Measurements from ENCODE around the gene GPBAR1. TPM values are rescaled to one million over a fixed set of nuclear protein-coding genes. Genes with fewer than 3 reads are reported as not detected.
A peak's percentile ranks its signal among the peaks of the same experiment; 100 is the strongest.
"Not testable (repeated sequence)": the region's sequence is repeated elsewhere in the genome, so short reads cannot be mapped to it uniquely, and the experiment has no call there.

The GPBAR1 gene
- total RNA-seq, 1 experiment from 2014 or later: not detected

- in situ Hi-C loops (cut with HindIII; ENCODE audit: low sequenced_read_pairs): no loop called here
- no peak for DNase-seq (ENCODE audit: low spot score)
These were observed 35.4 kb downstream of the GPBAR1 start for GRCh38 chr2:218296200-218296599.

- no peak for DNase-seq (ENCODE audit: low spot score)
- in situ Hi-C loops (cut with HindIII; ENCODE audit: low sequenced_read_pairs): no loop called here
These were observed 36.0 kb downstream of the GPBAR1 start for GRCh38 chr2:218296847-218297246.

GRCh38 chr2:218298314-218298875 lies 37.6 kb downstream of the GPBAR1 start:
- DNase-seq (ENCODE audit: low spot score): no peak
- in situ Hi-C loops (cut with HindIII; ENCODE audit: low sequenced_read_pairs): no loop called here

- no peak for DNase-seq (ENCODE audit: low spot score)
- in situ Hi-C loops (cut with HindIII; ENCODE audit: low sequenced_read_pairs): no loop called here
These were observed 39.3 kb downstream of the GPBAR1 start for GRCh38 chr2:218300141-218300540.

- in situ Hi-C loops (cut with HindIII; ENCODE audit: low sequenced_read_pairs): no loop called here
- peak; percentile 85 for DNase-seq (ENCODE audit: low spot score)
These were observed 40.5 kb downstream of the GPBAR1 start for GRCh38 chr2:218301176-218301819.

- no peak for DNase-seq (ENCODE audit: low spot score)
- in situ Hi-C loops (cut with HindIII; ENCODE audit: low sequenced_read_pairs): no loop called here
These were observed 44.6 kb downstream of the GPBAR1 start for GRCh38 chr2:218305383-218305782.

- no peak for DNase-seq (ENCODE audit: low spot score)
- in situ Hi-C loops (cut with HindIII; ENCODE audit: low sequenced_read_pairs): no loop called here
These were observed 45.5 kb downstream of the GPBAR1 start for GRCh38 chr2:218306184-218306920.

GRCh38 chr2:218307415-218308090 lies 46.7 kb downstream of the GPBAR1 start:
- in situ Hi-C loops (cut with HindIII; ENCODE audit: low sequenced_read_pairs): no loop called here
- DNase-seq (ENCODE audit: low spot score): no peak

- in situ Hi-C loops (cut with HindIII; ENCODE audit: low sequenced_read_pairs): no loop called here
- DNase-seq (ENCODE audit: low spot score): no peak
These were observed 50.2 kb downstream of the GPBAR1 start for GRCh38 chr2:218310853-218311540.

GRCh38 chr2:218311541-218312266 lies 50.9 kb downstream of the GPBAR1 start:
- in situ Hi-C loops (cut with HindIII; ENCODE audit: low sequenced_read_pairs); DNase-seq (ENCODE audit: low spot score): not testable (repeated sequence)

GRCh38 chr2:218312267-218312756 lies 51.5 kb downstream of the GPBAR1 start:
- no peak for DNase-seq (ENCODE audit: low spot score)

GRCh38 chr2:218313356-218313755 lies 52.5 kb downstream of the GPBAR1 start:
- in situ Hi-C loops (cut with HindIII; ENCODE audit: low sequenced_read_pairs): no loop called here
- no peak for DNase-seq (ENCODE audit: low spot score)

More at GRCh38 chr2:218312267-218312756, 51.5 kb downstream of the GPBAR1 start:
- in situ Hi-C loops (cut with HindIII; ENCODE audit: low sequenced_read_pairs): no loop called here

Other genes starting within 250 kb of the GPBAR1 start
- not detected in 2 replicates for gene RUFY4, start 191.8 kb upstream of the GPBAR1 start, total RNA-seq (2014; rRNA removed; shearing (Covaris generic))
- not detected in 2 replicates for gene CXCR2, start 135.0 kb upstream of the GPBAR1 start, total RNA-seq (2014; rRNA removed; shearing (Covaris generic))
- gene CXCR1, start 94.1 kb upstream of the GPBAR1 start, total RNA-seq (2014; rRNA removed; shearing (Covaris generic)): not detected in 2 replicates
- gene ARPC2, start 43.8 kb upstream of the GPBAR1 start, total RNA-seq (2014; rRNA removed; shearing (Covaris generic)): 263 and 286 TPM in 2 replicates
- gene AAMP, start 9.1 kb downstream of the GPBAR1 start, total RNA-seq (2014; rRNA removed; shearing (Covaris generic)): 128 and 217 TPM in 2 replicates
- gene PNKD, start 9.5 kb downstream of the GPBAR1 start, total RNA-seq (2014; rRNA removed; shearing (Covaris generic)): 37.5 and 44.6 TPM in 2 replicates
- gene TMBIM1, start 31.5 kb downstream of the GPBAR1 start, total RNA-seq (2014; rRNA removed; shearing (Covaris generic)): 83.7 and 100 TPM in 2 replicates
- gene CATIP, start 95.8 kb downstream of the GPBAR1 start, total RNA-seq (2014; rRNA removed; shearing (Covaris generic)): 0.25 and 2.7 TPM in 2 replicates
- gene SLC11A1, start 121.3 kb downstream of the GPBAR1 start, total RNA-seq (2014; rRNA removed; shearing (Covaris generic)): 0.12 and 0.27 TPM in 2 replicates
- gene CTDSP1, start 138.9 kb downstream of the GPBAR1 start, total RNA-seq (2014; rRNA removed; shearing (Covaris generic)): 68.2 and 86.5 TPM in 2 replicates
- gene VIL1, start 158.1 kb downstream of the GPBAR1 start, total RNA-seq (2014; rRNA removed; shearing (Covaris generic)): not detected in 2 replicates